HepG2 (cell line): ENCODE data around the gene PNRC1. TPM values are rescaled to one million over a fixed set of nuclear protein-coding genes. Genes with fewer than 3 reads are reported as not detected.

ENCODE experiments used
- FOSL2 ChIP-seq: sonication (generic); formaldehyde crosslinking; IDR thresholded peaks from 2 replicates; pipeline ENCODE4 v1.4.0; 2020; ENCODE audit warnings: missing genetic modification reagents
- FOXA3 ChIP-seq: IDR thresholded peaks from 2 replicates; pipeline ENCODE4 v1.6.1; 2016; ENCODE audit warnings: missing genetic modification reagents, missing compliant biosample characterization
- FOXJ3 ChIP-seq: sonication (generic); formaldehyde crosslinking; IDR thresholded peaks from 2 replicates; pipeline ENCODE4 v1.4.0; 2020; ENCODE audit warnings: missing genetic modification reagents, mild to moderate bottlenecking, borderline replicate concordance
- HMG20A ChIP-seq: IDR thresholded peaks from 2 replicates; pipeline ENCODE4 v1.6.1; 2016; ENCODE audit warnings: borderline replicate concordance
- HNF4G ChIP-seq, 2 experiments: sonication (generic) in 1 of 2; formaldehyde crosslinking in 1 of 2; IDR thresholded peaks; 2 replicates each; pipeline versions ENCODE4 v1.4.0 to v1.6.1; 2011 to 2020; ENCODE audit warnings: borderline replicate concordance in 2 of 2, low read depth in 2 of 2, mild to moderate bottlenecking in 2 of 2, low read length in 1 of 2, missing genetic modification reagents in 1 of 2, moderate library complexity in 1 of 2
- KAT8 ChIP-seq: IDR thresholded peaks from 2 replicates; pipeline ENCODE4 v1.6.1; 2016; ENCODE audit warnings: missing genetic modification reagents, missing compliant biosample characterization
- MED1 ChIP-seq: sonication (generic); formaldehyde crosslinking; IDR thresholded peaks from 2 replicates; pipeline ENCODE4 v1.4.0; 2020; ENCODE audit warnings: missing genetic modification reagents
- NCOA2 ChIP-seq: sonication (generic); formaldehyde crosslinking; IDR thresholded peaks from 2 replicates; pipeline ENCODE4 v1.8.0; 2022; ENCODE audit warnings: inconsistent platforms
- NFYB ChIP-seq: sonication (generic); formaldehyde crosslinking; IDR thresholded peaks from 2 replicates; pipeline ENCODE4 v1.4.0; 2020; ENCODE audit warnings: missing genetic modification reagents
- NR2F6 ChIP-seq, 2 experiments: IDR thresholded peaks; 2 replicates each; pipeline ENCODE4 v1.6.1; 2016; ENCODE audit warnings: antibody characterized with exemption in 1 of 2, mild to moderate bottlenecking in 1 of 2
- RAD51 ChIP-seq: fragments of 450-650 bp; IDR thresholded peaks from 2 replicates; pipeline ENCODE4 v1.6.1; 2016; ENCODE audit warnings: borderline replicate concordance
- RCOR2 ChIP-seq: IDR thresholded peaks from 2 replicates; pipeline ENCODE4 v1.6.1; 2016; ENCODE audit warnings: missing biosample characterization, missing genetic modification reagents
- SKI ChIP-seq: fragments of 450-650 bp; IDR thresholded peaks from one replicate; pipeline ENCODE4 v1.6.1; 2018; ENCODE audit warnings: mild to moderate bottlenecking; ENCODE audit not compliant: partially characterized antibody
- THYN1 ChIP-seq: sonication (generic); formaldehyde crosslinking; IDR thresholded peaks from 2 replicates; pipeline ENCODE4 v1.8.1; 2023; ENCODE audit warnings: low read depth, mild to moderate bottlenecking, moderate library complexity, missing genetic modification reagents, borderline replicate concordance
- ZEB1 ChIP-seq: IDR thresholded peaks from 2 replicates; pipeline ENCODE4 v1.6.1; 2012; ENCODE audit warnings: mild to moderate bottlenecking, low read depth, inconsistent platforms; ENCODE audit not compliant: insufficient replicate concordance
- ZNF550 ChIP-seq: sonication (generic); formaldehyde crosslinking; IDR thresholded peaks from 2 replicates; pipeline ENCODE4 v1.4.0; 2020; ENCODE audit warnings: mild to moderate bottlenecking, missing genetic modification reagents, borderline replicate concordance
- ZNF572 ChIP-seq: sonication (generic); formaldehyde crosslinking; IDR thresholded peaks from 2 replicates; pipeline ENCODE4 v1.5.1; 2020; ENCODE audit warnings: mild to moderate bottlenecking, missing genetic modification reagents
- ZNF644 ChIP-seq: IDR thresholded peaks from 2 replicates; pipeline ENCODE4 v1.6.1; 2016; ENCODE audit warnings: low read depth
- polyA plus RNA-seq, 8 experiments: library from polyadenylated mRNA; depleted of rRNA in 3 of 8; stranded (reverse) in 7 of 8; unstranded in 1 of 8; fragments of >200 nt; fragmentation: Illumina TruSeq in 4 of 8; extraction: Trizol in 4 of 8; gene quantifications; 2 replicates each; pipeline versions ENCODE4 v1.2.1 to v1.2.3, GENCODE V29; 2011 to 2016; ENCODE audit warnings: low read depth in 4 of 8, missing spikeins in 1 of 8, mixed read lengths in 1 of 8; ENCODE audit not compliant: insufficient read depth in 1 of 8
- total RNA-seq, 5 experiments: library from RNA; depleted of rRNA; stranded (reverse); fragments of >200 nt; fragmentation: Illumina TruSeq; extraction: Trizol; gene quantifications; 2 replicates each; pipeline ENCODE4 v1.2.3, GENCODE V29; 2016; ENCODE audit warnings: low read depth in 1 of 5
- TF ChIP-seq, protein P1 (sequence below): IDR thresholded peaks from 2 replicates; pipeline ENCODE4 v1.4.0; 2020; ENCODE audit warnings: mild to moderate bottlenecking, missing genetic modification reagents
- TF ChIP-seq, protein P2 (sequence below): IDR thresholded peaks from 2 replicates; pipeline ENCODE4 v1.6.1; 2016; ENCODE audit warnings: missing genetic modification reagents, missing compliant biosample characterization
- TF ChIP-seq, protein P3 (sequence below): IDR thresholded peaks from 2 replicates; pipeline ENCODE4 v1.6.1; 2012; ENCODE audit warnings: low read depth, low read length, improper control_type of control experiment

PNRC1 gene
- total and polyA plus RNA-seq, 2 of the 13 experiments (the other 11 are each of a cell fraction or from before 2014, with no cell fraction given), result 17.6 to 36.0 TPM

DNA sequence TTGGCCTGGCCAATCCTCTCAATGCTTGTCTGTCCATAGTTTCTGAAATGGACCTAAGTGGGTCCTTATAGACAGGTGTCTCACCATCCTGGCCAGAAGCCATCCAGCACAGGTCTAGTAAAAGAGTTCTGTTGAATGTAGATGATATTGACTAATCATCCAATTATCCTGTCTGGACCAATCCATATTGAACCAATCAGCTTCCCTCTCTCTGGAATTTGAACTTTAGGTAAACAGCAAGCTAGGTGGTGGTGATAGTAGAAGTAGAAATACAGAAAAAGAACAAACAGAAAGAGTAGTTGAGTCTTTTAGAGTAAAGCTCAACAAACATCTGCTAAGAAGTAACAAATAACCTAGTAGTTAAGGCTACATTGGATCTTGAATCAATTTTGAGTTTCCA lies 9.5 kb upstream of the PNRC1 start (continued):
- TF ChIP-seq NR2F6 (IDR thresholded peaks at IDR 0.05) (0 out of 2 replicates have a peak, but pooled peaks have one; percentile 22), NR2F6 (CRISPR knock-in tag; IDR thresholded peaks at IDR 0.05) (no peak), FOSL2 (peak; percentile 18; the same call in 1 of the 2 replicates), FOXA3 (CRISPR knock-in tag) (peak; percentile 94), FOXJ3 (CRISPR knock-in tag) (peak; percentile 69; the same call in 1 of the 2 replicates), SKI (peak; percentile 58), HMG20A (CRISPR knock-in tag) (peak; percentile 49; the same call in 1 of the 2 replicates), RAD51 (no peak), ZNF550 (no peak), RCOR2 (CRISPR knock-in tag) (0 out of 2 replicates have a peak, but pooled peaks have one; percentile 24), NFYB (CRISPR knock-in tag) (peak; percentile 74), MED1 (0 out of 2 replicates have a peak, but pooled peaks have one; percentile 20), NCOA2 (CRISPR knock-in tag) (peak; percentile 42; the same call in 1 of the 2 replicates), KAT8 (CRISPR knock-in tag) (0 out of 2 replicates have a peak, but pooled peaks have one; percentile 36), HNF4G (IDR thresholded peaks at IDR 0.05; ENCODE audit: borderline replicate concordance, low read depth, low read length) (peak; percentile 69), HNF4G (CRISPR knock-in tag; IDR thresholded peaks at IDR 0.05; ENCODE audit: borderline replicate concordance, low read depth) (no peak), ZEB1 (peak; percentile 82), ZNF572 (CRISPR knock-in tag) (no peak), ZNF644 (CRISPR knock-in tag) (peak; percentile 66), THYN1 (no peak)
- TF ChIP-seq, protein P1, sequence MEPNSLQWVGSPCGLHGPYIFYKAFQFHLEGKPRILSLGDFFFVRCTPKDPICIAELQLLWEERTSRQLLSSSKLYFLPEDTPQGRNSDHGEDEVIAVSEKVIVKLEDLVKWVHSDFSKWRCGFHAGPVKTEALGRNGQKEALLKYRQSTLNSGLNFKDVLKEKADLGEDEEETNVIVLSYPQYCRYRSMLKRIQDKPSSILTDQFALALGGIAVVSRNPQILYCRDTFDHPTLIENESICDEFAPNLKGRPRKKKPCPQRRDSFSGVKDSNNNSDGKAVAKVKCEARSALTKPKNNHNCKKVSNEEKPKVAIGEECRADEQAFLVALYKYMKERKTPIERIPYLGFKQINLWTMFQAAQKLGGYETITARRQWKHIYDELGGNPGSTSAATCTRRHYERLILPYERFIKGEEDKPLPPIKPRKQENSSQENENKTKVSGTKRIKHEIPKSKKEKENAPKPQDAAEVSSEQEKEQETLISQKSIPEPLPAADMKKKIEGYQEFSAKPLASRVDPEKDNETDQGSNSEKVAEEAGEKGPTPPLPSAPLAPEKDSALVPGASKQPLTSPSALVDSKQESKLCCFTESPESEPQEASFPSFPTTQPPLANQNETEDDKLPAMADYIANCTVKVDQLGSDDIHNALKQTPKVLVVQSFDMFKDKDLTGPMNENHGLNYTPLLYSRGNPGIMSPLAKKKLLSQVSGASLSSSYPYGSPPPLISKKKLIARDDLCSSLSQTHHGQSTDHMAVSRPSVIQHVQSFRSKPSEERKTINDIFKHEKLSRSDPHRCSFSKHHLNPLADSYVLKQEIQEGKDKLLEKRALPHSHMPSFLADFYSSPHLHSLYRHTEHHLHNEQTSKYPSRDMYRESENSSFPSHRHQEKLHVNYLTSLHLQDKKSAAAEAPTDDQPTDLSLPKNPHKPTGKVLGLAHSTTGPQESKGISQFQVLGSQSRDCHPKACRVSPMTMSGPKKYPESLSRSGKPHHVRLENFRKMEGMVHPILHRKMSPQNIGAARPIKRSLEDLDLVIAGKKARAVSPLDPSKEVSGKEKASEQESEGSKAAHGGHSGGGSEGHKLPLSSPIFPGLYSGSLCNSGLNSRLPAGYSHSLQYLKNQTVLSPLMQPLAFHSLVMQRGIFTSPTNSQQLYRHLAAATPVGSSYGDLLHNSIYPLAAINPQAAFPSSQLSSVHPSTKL (CRISPR knock-in tag), result peak; percentile 69
- TF ChIP-seq, protein P2, sequence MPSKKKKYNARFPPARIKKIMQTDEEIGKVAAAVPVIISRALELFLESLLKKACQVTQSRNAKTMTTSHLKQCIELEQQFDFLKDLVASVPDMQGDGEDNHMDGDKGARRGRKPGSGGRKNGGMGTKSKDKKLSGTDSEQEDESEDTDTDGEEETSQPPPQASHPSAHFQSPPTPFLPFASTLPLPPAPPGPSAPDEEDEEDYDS, result 0 out of 2 replicates have a peak, but pooled peaks have one; percentile 10
- TF ChIP-seq, protein P3, sequence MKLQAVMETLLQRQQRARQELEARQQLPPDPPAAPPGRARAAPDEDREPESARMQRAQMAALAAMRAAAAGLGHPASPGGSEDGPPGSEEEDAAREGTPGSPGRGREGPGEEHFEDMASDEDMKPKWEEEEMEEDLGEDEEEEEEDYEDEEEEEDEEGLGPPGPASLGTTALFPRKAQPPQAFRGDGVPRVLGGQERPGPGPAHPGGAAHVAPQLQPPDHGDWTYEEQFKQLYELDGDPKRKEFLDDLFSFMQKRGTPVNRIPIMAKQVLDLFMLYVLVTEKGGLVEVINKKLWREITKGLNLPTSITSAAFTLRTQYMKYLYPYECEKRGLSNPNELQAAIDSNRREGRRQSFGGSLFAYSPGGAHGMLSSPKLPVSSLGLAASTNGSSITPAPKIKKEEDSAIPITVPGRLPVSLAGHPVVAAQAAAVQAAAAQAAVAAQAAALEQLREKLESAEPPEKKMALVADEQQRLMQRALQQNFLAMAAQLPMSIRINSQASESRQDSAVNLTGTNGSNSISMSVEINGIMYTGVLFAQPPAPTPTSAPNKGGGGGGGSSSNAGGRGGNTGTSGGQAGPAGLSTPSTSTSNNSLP, result peak; percentile 93
